C4-2B (cell line): ENCODE measurements around the gene SYNPO2.
A peak's percentile ranks its signal among the peaks of the same experiment; 100 is the strongest.
"Not testable (repeated sequence)": the region's sequence is repeated elsewhere in the genome, so short reads cannot be mapped to it uniquely, and the experiment has no call there.

ENCODE experiments used
- H3K27ac ChIP-seq: fragments of 450-650 bp; 2 replicates; pipeline ENCODE4 v1.5.1; 2017
- ZFX ChIP-seq: fragments of 450-650 bp; IDR thresholded peaks from 2 replicates; pipeline ENCODE4 v1.6.1; 2017
- TF ChIP-seq, protein P1 (sequence below): fragments of 450-650 bp; conservative IDR thresholded peaks from 2 replicates; pipeline ENCODE4 v1.5.1; 2017; ENCODE audit warnings: mild to moderate bottlenecking

Gene SYNPO2

DNA sequence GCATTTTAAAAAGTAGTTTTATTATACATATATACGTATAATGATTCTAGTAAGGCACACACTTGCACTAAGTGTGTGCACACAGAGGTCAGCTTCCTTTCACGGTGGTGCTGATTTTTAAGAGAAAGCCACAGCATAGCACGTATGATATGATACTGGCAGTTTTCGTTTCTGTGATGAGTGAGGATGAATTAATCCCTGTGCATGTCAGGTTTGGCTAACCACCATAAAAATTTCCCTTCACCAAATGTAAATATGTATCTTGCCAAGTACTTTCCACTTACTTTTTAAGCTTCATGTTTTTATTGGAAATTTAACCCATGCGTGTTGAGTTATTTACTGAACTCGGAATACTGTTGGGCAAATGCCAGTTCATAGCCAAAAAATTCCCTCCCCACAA lies 84.6 kb downstream of the SYNPO2 start:
- H3K27ac ChIP-seq, result no peak overlapping the region
- TF ChIP-seq, protein P1, sequence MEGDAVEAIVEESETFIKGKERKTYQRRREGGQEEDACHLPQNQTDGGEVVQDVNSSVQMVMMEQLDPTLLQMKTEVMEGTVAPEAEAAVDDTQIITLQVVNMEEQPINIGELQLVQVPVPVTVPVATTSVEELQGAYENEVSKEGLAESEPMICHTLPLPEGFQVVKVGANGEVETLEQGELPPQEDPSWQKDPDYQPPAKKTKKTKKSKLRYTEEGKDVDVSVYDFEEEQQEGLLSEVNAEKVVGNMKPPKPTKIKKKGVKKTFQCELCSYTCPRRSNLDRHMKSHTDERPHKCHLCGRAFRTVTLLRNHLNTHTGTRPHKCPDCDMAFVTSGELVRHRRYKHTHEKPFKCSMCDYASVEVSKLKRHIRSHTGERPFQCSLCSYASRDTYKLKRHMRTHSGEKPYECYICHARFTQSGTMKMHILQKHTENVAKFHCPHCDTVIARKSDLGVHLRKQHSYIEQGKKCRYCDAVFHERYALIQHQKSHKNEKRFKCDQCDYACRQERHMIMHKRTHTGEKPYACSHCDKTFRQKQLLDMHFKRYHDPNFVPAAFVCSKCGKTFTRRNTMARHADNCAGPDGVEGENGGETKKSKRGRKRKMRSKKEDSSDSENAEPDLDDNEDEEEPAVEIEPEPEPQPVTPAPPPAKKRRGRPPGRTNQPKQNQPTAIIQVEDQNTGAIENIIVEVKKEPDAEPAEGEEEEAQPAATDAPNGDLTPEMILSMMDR, result no peak
- TF ChIP-seq ZFX, result no peak

DNA sequence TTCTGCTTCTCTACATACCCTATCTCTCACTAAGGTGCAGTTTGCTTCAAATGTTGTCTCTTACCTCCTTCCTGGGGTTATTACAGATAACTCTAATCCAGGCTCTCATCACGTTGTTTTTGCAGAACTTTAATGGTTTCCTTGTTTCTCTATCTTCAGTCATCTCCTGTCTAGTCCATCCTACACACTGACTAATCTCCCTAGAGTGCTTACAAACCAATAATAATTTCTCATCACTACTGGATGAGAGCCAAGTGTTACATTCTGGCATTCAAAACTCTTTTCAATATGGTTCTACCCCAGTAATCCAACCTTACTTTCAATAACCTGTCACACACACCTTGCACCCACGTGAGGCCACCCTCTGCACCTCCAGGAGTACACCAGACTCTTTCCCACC lies 86.1 kb downstream of the SYNPO2 start:
- TF ChIP-seq ZFX, result no peak
- TF ChIP-seq, protein P1, result no peak
- H3K27ac ChIP-seq, result no peak overlapping the region

GRCh38 chr4:118975449-118976192 lies 87.0 kb downstream of the SYNPO2 start:
- H3K27ac ChIP-seq, result no peak overlapping the region
- TF ChIP-seq ZFX, result no peak
- TF ChIP-seq, protein P1, result no peak

DNA sequence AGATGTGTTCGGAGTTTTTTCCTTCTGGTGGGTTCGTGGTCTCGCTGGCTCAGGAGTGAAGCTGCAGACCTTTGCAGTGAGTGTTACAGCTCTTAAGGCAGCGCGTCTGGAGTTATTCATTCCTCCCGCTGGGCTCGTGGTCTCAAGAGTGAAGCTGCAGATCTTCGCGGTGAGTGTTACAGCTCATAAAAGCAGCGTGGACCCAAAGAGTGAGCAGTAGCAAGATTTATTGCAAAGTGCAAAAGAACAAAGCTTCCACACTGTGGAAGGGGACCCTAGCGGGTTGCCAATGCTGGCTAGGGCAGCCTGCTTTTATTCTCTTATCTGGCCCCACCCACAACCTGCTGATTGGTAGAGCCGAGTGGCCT lies 87.5 kb downstream of the SYNPO2 start:
- not testable (repeated sequence) for H3K27ac ChIP-seq

GRCh38 chr4:118977100-118977499 lies 88.4 kb downstream of the SYNPO2 start:
- H3K27ac ChIP-seq, result not testable (repeated sequence)

GRCh38 chr4:118979712-118980111 lies 91.1 kb downstream of the SYNPO2 start:
- no peak overlapping the region for H3K27ac ChIP-seq
- no peak for TF ChIP-seq ZFX
- TF ChIP-seq, protein P1, result no peak

DNA sequence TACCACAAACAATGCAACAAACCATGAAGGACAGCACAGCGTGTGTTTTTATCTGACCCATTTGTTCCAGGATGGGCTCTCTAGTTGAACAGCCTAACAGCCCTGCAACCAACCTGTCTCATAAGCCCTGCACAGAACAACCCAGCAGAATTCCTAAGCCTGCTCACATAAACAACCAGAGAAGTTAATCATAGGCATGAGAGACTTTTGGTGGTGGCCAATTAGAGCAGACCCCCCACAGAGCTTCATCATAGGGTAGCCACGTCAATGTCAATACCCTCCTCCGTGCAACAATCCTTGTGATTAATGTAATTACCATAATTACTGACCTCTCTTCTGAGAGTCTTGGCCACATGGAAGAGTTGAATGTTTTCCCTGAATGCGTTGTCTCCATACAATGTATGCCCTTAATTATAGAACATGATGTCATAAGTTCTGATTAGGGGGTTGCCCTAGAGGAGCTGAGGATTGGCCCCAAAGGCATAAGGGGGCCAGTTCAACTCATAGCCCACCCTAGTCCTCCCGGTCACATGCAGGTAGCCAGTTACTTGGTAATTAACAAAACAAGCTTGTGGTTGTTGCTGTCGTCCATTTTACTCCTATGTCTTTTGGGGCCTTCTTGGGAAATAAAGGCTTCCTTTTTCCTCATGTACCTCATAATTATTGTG lies 92.7 kb downstream of the SYNPO2 start:
- TF ChIP-seq ZFX, result no peak
- TF ChIP-seq, protein P1, result no peak
- no peak overlapping the region for H3K27ac ChIP-seq

DNA sequence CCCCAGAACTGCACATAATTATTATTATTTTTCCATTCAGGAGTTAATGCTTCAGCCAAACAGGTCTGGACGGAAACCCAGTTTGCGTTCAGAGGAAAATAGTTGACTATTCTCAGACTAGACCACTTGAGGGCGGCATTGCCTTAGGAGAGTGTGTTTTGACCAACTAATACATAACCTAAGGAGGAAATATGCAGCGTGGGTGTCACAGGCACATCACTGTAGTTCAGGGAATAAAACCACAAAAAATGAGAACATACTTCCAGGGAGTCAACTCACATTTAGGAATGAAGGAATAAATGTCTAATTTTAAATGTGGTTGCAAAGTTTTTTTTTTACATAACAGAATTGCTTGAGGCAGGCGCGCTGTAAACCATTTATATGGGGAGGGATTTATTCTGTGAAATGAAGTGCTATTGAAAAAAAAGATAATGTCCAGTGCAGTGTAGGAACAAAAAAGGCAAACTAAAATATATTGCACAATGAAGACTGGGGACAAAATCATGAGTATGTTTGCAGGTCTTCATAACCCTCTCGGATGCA lies 93.3 kb downstream of the SYNPO2 start:
- TF ChIP-seq, protein P1, result peak; percentile 84
- TF ChIP-seq ZFX, result no peak

More for the DNA sequence above, 93.3 kb downstream of the SYNPO2 start:
- no peak overlapping the region for H3K27ac ChIP-seq
